GM12865 (cell line): ENCODE measurements around the gene CDC27.
"Not testable (repeated sequence)": the region's sequence is repeated elsewhere in the genome, so short reads cannot be mapped to it uniquely, and the experiment has no call there.

Experiments
- DNase-seq: peaks from one replicate; pipeline ENCODE4 v3.0.0; 2010; ENCODE audit warnings: low read depth
- H3K4me3 ChIP-seq: 2 replicates; pipeline ENCODE4 v1.5.1; 2011; ENCODE audit warnings: mild to moderate bottlenecking, low read depth, low read length, control low read depth
- CTCF ChIP-seq: IDR thresholded peaks from 2 replicates; pipeline ENCODE4 v1.5.1; 2011; ENCODE audit warnings: low read length, control low read depth, low read depth, inconsistent platforms; ENCODE audit not compliant: insufficient read depth; ENCODE audit errors: missing control alignments

CDC27 gene

DNA sequence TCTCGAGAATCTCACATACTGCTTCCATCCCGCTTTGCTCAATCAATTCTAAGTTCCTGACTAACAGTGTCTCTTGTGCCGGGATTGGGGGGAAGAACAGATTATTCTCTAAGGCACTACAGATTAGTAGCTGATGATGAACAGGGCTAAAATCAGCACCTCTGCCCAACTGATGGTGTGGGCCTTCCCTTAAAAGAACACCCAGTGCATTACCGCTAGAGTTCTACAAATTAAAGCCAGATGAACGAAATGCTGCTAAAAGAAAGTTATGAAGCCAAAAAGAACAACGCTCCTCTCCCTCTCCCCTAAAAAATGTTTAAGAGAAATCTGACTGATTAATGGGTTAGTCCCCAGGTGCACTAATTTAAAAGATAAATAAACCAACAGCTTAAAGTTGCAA is 4.4 kb downstream of the CDC27 start:
- H3K4me3 ChIP-seq, result no peak overlapping the region
- no peak for DNase-seq
- no peak for TF ChIP-seq CTCF

- DNase-seq, H3K4me3 ChIP-seq: not testable (repeated sequence)
These were observed 8.1 kb downstream of the CDC27 start for GRCh38 chr17:47180988-47181387.

GRCh38 chr17:47180337-47180736 is 8.8 kb downstream of the CDC27 start:
- DNase-seq, result no peak
- TF ChIP-seq CTCF, result no peak
- H3K4me3 ChIP-seq, result no peak overlapping the region

DNA sequence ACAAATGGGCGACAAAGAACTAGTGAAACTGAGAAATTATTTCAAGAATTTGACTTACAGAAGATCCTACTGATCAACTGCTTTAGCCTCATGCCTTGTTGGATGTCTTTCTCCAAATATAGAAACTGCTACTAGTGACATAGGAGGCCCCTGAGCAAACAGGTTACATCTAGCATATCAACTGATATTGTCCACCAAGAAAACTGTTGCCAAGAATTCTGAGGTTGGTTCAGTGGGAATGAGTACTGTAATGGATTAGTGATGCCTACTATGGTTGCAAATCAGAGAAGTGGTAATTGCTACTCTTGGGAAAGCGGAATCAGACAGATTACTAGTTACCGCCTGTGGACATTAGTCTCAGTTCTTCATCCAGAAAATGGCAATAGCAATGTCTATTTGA is 10.0 kb downstream of the CDC27 start:
- no peak for TF ChIP-seq CTCF
- no peak for DNase-seq
- H3K4me3 ChIP-seq, result no peak overlapping the region

DNA sequence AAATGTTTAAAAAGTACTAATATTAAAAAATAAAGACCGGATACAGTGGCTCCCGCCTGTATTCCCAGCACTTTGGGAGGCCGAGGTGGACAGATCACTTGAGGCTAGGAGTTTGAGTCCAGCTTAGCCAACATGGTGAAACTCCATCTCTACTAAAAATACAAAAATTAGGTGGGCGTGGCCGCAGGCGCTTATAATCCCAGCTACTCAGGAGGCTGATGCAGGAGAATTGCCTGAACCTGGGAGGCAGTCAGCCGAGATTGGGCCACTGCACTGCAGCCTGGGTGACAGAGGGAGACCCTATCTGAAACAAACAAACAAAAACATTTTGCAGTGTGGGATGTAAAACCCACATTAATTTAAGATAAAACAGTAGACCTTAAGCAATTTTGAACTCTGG is 11.8 kb downstream of the CDC27 start:
- no peak for DNase-seq
- TF ChIP-seq CTCF, result no peak
- no peak overlapping the region for H3K4me3 ChIP-seq

DNA sequence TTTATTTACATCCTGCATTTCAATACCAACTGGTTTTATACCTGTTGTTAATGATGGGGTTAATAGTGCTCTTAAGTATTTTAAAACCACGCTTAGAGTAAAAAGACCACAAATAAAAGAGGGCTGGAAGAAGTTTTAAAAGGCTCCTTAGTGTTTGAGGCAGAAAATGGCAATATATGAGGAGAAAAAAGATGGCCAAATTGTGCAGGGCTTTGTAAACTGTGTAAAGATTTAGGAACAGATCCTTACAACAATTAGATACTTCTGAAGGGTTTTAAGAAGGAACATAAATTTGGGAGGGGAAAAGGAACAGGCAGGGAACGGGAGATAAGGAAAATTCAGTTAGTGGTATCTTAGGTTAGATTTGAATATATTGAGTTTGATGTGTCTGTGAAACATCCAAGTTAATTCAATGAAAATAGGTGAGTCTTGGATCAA is 12.7 kb downstream of the CDC27 start:
- no peak overlapping the region for H3K4me3 ChIP-seq
- no peak for TF ChIP-seq CTCF
- DNase-seq, result no peak

GRCh38 chr17:47174823-47175222 is 14.3 kb downstream of the CDC27 start:
- H3K4me3 ChIP-seq, DNase-seq: not testable (repeated sequence)

DNA sequence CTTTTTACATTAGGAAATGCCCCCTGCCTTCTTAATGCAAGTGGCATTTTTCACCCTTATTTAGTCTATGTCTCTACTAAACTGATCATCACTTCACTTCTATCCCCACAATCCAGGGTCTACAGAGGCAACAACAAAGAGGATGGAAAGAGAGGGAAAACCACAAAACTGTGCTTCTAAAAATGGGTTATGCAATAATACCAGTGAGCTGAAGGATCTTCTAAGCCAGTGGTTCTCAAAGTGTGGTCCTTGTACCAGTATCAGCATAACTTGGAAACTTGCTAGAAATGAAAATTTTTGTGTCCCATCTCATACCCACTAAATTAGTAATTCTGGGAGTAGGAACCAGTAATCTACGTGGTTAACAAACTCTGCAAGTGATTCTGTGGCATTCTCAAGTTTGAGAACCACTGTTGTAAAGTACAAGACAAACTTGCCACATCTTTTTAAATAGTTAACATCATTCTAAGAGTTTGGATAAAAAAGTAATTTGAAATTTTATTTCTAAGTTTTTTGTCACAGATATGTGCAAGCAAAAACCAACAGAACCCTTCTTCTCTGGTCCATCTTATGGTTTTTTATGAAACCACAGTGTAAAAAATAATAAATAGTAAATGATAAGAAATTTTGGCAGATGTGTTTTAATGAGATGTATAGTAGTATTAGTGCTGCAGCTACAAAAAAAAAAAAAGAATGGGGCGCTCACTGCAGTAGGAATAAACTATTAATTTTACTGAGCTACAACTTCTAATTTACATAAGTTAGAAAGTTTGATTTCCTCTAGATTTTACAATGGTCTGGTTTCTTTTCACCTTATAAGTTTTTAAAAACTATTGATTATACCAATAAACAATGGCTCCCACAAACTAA is 16.2 kb downstream of the CDC27 start:
- no peak for TF ChIP-seq CTCF
- no peak for DNase-seq
- H3K4me3 ChIP-seq, result no peak overlapping the region
